HEK293 (cell line): ENCODE results near the gene IL1RAPL1.

Experiments
- CTCF ChIA-PET: fragments of 350-600 bp; formaldehyde crosslinking; extraction: SDS; loops from one replicate; lab custom pipeline; 2021; ENCODE audit warnings: antibody characterized with exemption; lab: Yijun Ruan, JAX
- POLR2A ChIA-PET: fragments of 300-600 bp; formaldehyde crosslinking; extraction: SDS; loops from one replicate; lab custom pipeline; 2020; ENCODE audit warnings: antibody characterized with exemption, inconsistent platforms; lab: Yijun Ruan, JAX
- H3K27ac ChIP-seq: fragments of 200-500 bp; sonication (Bioruptor generic); 2 replicates; pipeline ENCODE4 v1.5.1; 2014; ENCODE audit warnings: low read depth, low read length, control low read depth, inconsistent platforms; ENCODE audit errors: extremely low read depth
- H3K36me3 ChIP-seq, 2 experiments: fragments of 200-500 bp in 1 of 2; sonication (Bioruptor generic) in 1 of 2; 1 replicate in 1 of 2; 2 replicates in 1 of 2; pipeline ENCODE4 v1.5.1; 2014 to 2017; ENCODE audit warnings: inconsistent platforms in 2 of 2, low read length in 2 of 2; ENCODE audit not compliant: control insufficient read depth in 2 of 2, insufficient read depth in 1 of 2
- H3K4me1 ChIP-seq: fragments of 200-500 bp; sonication (Bioruptor generic); 2 replicates; pipeline ENCODE4 v1.5.1; 2014; ENCODE audit warnings: mild to moderate bottlenecking, low read length, inconsistent platforms; ENCODE audit not compliant: control insufficient read depth, insufficient read depth
- H3K4me3 ChIP-seq: 2 replicates; pipeline ENCODE4 v1.5.1; 2011; ENCODE audit warnings: low read depth, mild to moderate bottlenecking, control low read depth, low read length, moderate library complexity
- H3K9me3 ChIP-seq: fragments of 200-500 bp; sonication (Bioruptor generic); 2 replicates; pipeline ENCODE4 v1.5.1; 2014; ENCODE audit warnings: low read depth, low read length, inconsistent platforms; ENCODE audit not compliant: control insufficient read depth, insufficient read depth
- GLIS2 ChIP-seq: fragments of 450-650 bp; formaldehyde crosslinking; IDR thresholded peaks from 2 replicates; pipeline ENCODE4 v1.5.1; 2016; ENCODE audit warnings: missing biosample characterization, missing genetic modification characterization
- KLF9 ChIP-seq: fragments of 450-650 bp; formaldehyde crosslinking; IDR thresholded peaks from 2 replicates; pipeline ENCODE4 v1.5.1; 2016; ENCODE audit warnings: missing biosample characterization, missing genetic modification characterization, low read depth
- MYNN ChIP-seq: fragments of 450-650 bp; formaldehyde crosslinking; IDR thresholded peaks from 2 replicates; pipeline ENCODE4 v1.5.1; 2016; ENCODE audit warnings: missing biosample characterization, missing genetic modification characterization, borderline replicate concordance
- MZF1 ChIP-seq: fragments of 450-650 bp; formaldehyde crosslinking; IDR thresholded peaks from 2 replicates; pipeline ENCODE4 v1.5.1; 2017; ENCODE audit warnings: missing biosample characterization, missing genetic modification characterization, borderline replicate concordance
- ZBTB49 ChIP-seq: fragments of 450-650 bp; formaldehyde crosslinking; IDR thresholded peaks from 2 replicates; pipeline ENCODE4 v1.5.1; 2016; ENCODE audit warnings: missing biosample characterization, missing genetic modification characterization, low read depth
- ZBTB8A ChIP-seq: fragments of 450-650 bp; formaldehyde crosslinking; IDR thresholded peaks from 2 replicates; pipeline ENCODE4 v1.5.1; 2016; ENCODE audit warnings: missing biosample characterization, missing genetic modification characterization
- ZNF140 ChIP-seq: fragments of 450-650 bp; formaldehyde crosslinking; IDR thresholded peaks from 2 replicates; pipeline ENCODE4 v1.5.1; 2016; ENCODE audit warnings: missing biosample characterization, missing genetic modification characterization
- ZNF18 ChIP-seq: fragments of 450-650 bp; formaldehyde crosslinking; IDR thresholded peaks from 2 replicates; pipeline ENCODE4 v1.5.1; 2016; ENCODE audit warnings: missing biosample characterization, missing genetic modification characterization
- ZNF23 ChIP-seq: fragments of 450-650 bp; formaldehyde crosslinking; IDR thresholded peaks from 2 replicates; pipeline ENCODE4 v1.5.1; 2016; ENCODE audit warnings: missing biosample characterization, missing genetic modification characterization, borderline replicate concordance
- ZNF248 ChIP-seq: fragments of 450-650 bp; formaldehyde crosslinking; IDR thresholded peaks from 2 replicates; pipeline ENCODE4 v1.5.1; 2017; ENCODE audit warnings: missing biosample characterization, missing genetic modification characterization
- ZNF341 ChIP-seq: fragments of 450-650 bp; formaldehyde crosslinking; IDR thresholded peaks from 2 replicates; pipeline ENCODE4; 2016; ENCODE audit warnings: low read depth, missing biosample characterization, missing genetic modification characterization
- ZNF404 ChIP-seq: fragments of 450-650 bp; formaldehyde crosslinking; IDR thresholded peaks from 2 replicates; pipeline ENCODE4 v1.5.1; 2017; ENCODE audit warnings: missing biosample characterization, missing genetic modification characterization
- ZNF449 ChIP-seq: fragments of 450-650 bp; formaldehyde crosslinking; IDR thresholded peaks from 2 replicates; pipeline ENCODE4 v1.5.1; 2017; ENCODE audit warnings: missing biosample characterization, mild to moderate bottlenecking, missing genetic modification characterization, moderate library complexity
- ZNF48 ChIP-seq: fragments of 450-650 bp; formaldehyde crosslinking; IDR thresholded peaks from 2 replicates; pipeline ENCODE4 v1.5.1; 2016; ENCODE audit warnings: missing biosample characterization, missing genetic modification characterization
- ZNF514 ChIP-seq: fragments of 450-650 bp; formaldehyde crosslinking; IDR thresholded peaks from 2 replicates; pipeline ENCODE4 v1.5.1; 2016; ENCODE audit warnings: missing biosample characterization, missing genetic modification characterization
- ZNF600 ChIP-seq: fragments of 450-650 bp; formaldehyde crosslinking; IDR thresholded peaks from 2 replicates; pipeline ENCODE4 v1.5.1; 2016; ENCODE audit warnings: missing biosample characterization, missing genetic modification characterization
- ZNF645 ChIP-seq: fragments of 450-650 bp; formaldehyde crosslinking; IDR thresholded peaks from 2 replicates; pipeline ENCODE4; 2016; ENCODE audit warnings: missing biosample characterization, missing genetic modification characterization
- ZNF658 ChIP-seq: fragments of 450-650 bp; formaldehyde crosslinking; IDR thresholded peaks from 2 replicates; pipeline ENCODE4; 2016; ENCODE audit warnings: missing biosample characterization, missing genetic modification characterization

IL1RAPL1 gene

GRCh38 chrX:29295987-29296680 lies 708.9 kb downstream of the IL1RAPL1 start:
- POLR2A ChIA-PET = no interaction called here
- no peaks in the 10 kb centered on the region for H3K36me3 ChIP-seq
- H3K27ac ChIP-seq = no peak overlapping the region
- no peaks in the 10 kb centered on the region for H3K4me1 ChIP-seq
- no peak overlapping the region for H3K4me3 ChIP-seq
- CTCF ChIA-PET = no interaction called here
- no peak for TF ChIP-seq ZNF404
- TF ChIP-seq ZNF140 = no peak
- TF ChIP-seq ZNF658 (tag by site-specific recombination) = no peak
- TF ChIP-seq ZNF600 (tag by site-specific recombination) = no peak
- no peak for TF ChIP-seq ZBTB8A
- no peak for TF ChIP-seq ZNF18 (tag by site-specific recombination)
- no peak for TF ChIP-seq ZNF645 (tag by site-specific recombination)
- no peak for TF ChIP-seq KLF9 (tag by site-specific recombination)
- TF ChIP-seq, all 188 proteins: peak for 0
- H3K9me3 ChIP-seq = no peaks in the 10 kb centered on the region

GRCh38 chrX:29297171-29297800 lies 710.0 kb downstream of the IL1RAPL1 start:
- no peaks in the 10 kb centered on the region for H3K9me3 ChIP-seq
- CTCF ChIA-PET = no interaction called here
- TF ChIP-seq ZNF514 = no peak
- TF ChIP-seq ZNF248 (tag by site-specific recombination) = no peak
- no peak for TF ChIP-seq MYNN
- TF ChIP-seq, all 188 proteins: peak for 0
- Histone ChIP-seq H3K36me3 (no peaks in the 10 kb centered on the region), H3K27ac (no peak overlapping the region), H3K4me1 (no peaks in the 10 kb centered on the region), H3K4me3 (no peak overlapping the region)
- POLR2A ChIA-PET = no interaction called here

- Histone ChIP-seq H3K4me3 (no peak overlapping the region), H3K4me1 (no peaks in the 10 kb centered on the region), H3K9me3 (no peaks in the 10 kb centered on the region), H3K27ac (no peak overlapping the region), H3K36me3 (no peaks in the 10 kb centered on the region)
- ChIA-PET POLR2A (no interaction called here), CTCF (no interaction called here)
- TF ChIP-seq ZNF449 (tag by site-specific recombination) = no peak
- TF ChIP-seq ZNF23 (tag by site-specific recombination) = no peak
- no peak for TF ChIP-seq ZBTB49 (tag by site-specific recombination)
- no peak for TF ChIP-seq ZNF341 (tag by site-specific recombination)
- TF ChIP-seq MZF1 = no peak
- no peak for TF ChIP-seq ZNF48 (tag by site-specific recombination)
- TF ChIP-seq GLIS2 (tag by site-specific recombination) = no peak
These were observed 712.4 kb downstream of the IL1RAPL1 start for GRCh38 chrX:29299684-29300083.
